Urothelium cell line (cell line): ENCODE data around the gene TMEM161A.

Experiments
- DNase-seq: peaks from one replicate; pipeline ENCODE4 v3.0.0; 2011; ENCODE audit warnings: low spot score, mixed read lengths
- FAIRE-seq: peaks from 2 replicates; lab custom pipeline; 2011; peaks lifted over from hg19 to GRCh38; lab: Jason Lieb, UNC

Gene TMEM161A

GRCh38 chr19:19098703-19099632 is 39.3 kb downstream of the TMEM161A start:
- no peak for FAIRE-seq

GRCh38 chr19:19098084-19098702 is 40.1 kb downstream of the TMEM161A start:
- FAIRE-seq, result no peak
- no peak for DNase-seq

More at GRCh38 chr19:19098703-19099632, 39.3 kb downstream of the TMEM161A start:
- DNase-seq, result no peak

- DNase-seq, result no peak
- no peak for FAIRE-seq
Measured at GRCh38 chr19:19096641-19097627, 41.3 kb downstream of the TMEM161A start.

GRCh38 chr19:19095691-19096090 is 42.6 kb downstream of the TMEM161A start:
- DNase-seq, result no peak
- FAIRE-seq, result no peak

GRCh38 chr19:19094513-19094912 is 43.8 kb downstream of the TMEM161A start:
- DNase-seq, result no peak
- FAIRE-seq, result no peak

- FAIRE-seq, result no peak
- DNase-seq, result no peak
Measured at GRCh38 chr19:19087676-19088075, 50.6 kb downstream of the TMEM161A start.

- FAIRE-seq (no peak), DNase-seq (no peak)
Measured at GRCh38 chr19:19083413-19084178, 54.7 kb downstream of the TMEM161A start.

GRCh38 chr19:19081642-19082151 is 56.6 kb downstream of the TMEM161A start:
- FAIRE-seq, result no peak

GRCh38 chr19:19079571-19079970 is 58.7 kb downstream of the TMEM161A start:
- FAIRE-seq, result no peak
- no peak for DNase-seq

More at GRCh38 chr19:19081642-19082151, 56.6 kb downstream of the TMEM161A start:
- DNase-seq, result no peak

- no peak for FAIRE-seq
- DNase-seq, result no peak
Measured at GRCh38 chr19:19078801-19079200, 59.5 kb downstream of the TMEM161A start.

GRCh38 chr19:19077103-19077502 is 61.2 kb downstream of the TMEM161A start:
- no peak for DNase-seq

GRCh38 chr19:19076476-19076875 is 61.8 kb downstream of the TMEM161A start:
- FAIRE-seq (no peak), DNase-seq (no peak)

More at GRCh38 chr19:19077103-19077502, 61.2 kb downstream of the TMEM161A start:
- FAIRE-seq, result no peak

- no peak for FAIRE-seq
- no peak for DNase-seq
Measured at GRCh38 chr19:19075126-19075525, 63.2 kb downstream of the TMEM161A start.

GRCh38 chr19:19074196-19074882 is 63.9 kb downstream of the TMEM161A start:
- FAIRE-seq (no peak), DNase-seq (no peak)

- FAIRE-seq, result no peak
- no peak for DNase-seq
Measured at GRCh38 chr19:19071897-19072296, 66.4 kb downstream of the TMEM161A start.
